ENCODE data around the gene TEKT1.
"Not testable (repeated sequence)": the region's sequence is repeated elsewhere in the genome, so short reads cannot be mapped to it uniquely, and the experiment has no call there.

The TEKT1 gene

DNA sequence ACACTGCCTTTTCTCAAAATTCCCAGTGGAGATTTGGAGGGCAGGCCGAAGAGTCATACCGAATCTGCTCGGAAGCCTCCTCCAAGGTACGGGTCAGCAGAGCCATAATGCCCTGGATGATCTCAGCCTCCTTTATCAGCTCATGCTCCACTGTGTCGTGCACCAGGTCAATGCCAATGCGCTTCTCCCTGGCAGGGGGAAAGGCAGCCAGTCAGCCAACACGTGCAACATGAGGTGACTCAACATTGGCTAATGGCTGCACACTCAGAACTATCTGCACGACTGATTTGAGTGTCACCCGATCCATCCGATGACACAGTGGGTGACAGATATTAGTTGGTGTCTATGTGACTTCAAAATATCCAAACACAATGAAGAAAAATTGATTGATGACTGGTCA, 15.8 kb downstream of the TEKT1 start:
- no peak for DNase-seq

DNA sequence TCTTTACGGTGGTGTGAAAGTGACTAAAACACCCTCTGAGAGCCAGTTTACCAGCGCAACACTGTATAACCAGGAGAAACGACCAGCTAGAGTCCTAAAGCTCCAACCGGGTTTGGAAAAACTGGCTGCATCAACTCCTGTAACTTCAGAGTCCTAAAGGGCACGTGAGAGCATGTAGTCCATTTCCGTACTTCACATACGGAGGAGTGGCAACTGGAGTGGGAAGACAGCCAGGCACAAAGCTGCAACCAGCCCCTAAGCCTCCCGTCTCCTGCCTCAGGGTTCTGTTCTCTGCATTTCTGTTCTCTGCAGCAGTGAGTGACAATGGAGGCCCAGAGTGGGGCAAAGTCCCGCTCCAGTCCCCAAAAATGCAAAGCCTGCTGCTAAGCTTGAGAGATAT, 19.2 kb downstream of the TEKT1 start:
- no peak for DNase-seq

DNA sequence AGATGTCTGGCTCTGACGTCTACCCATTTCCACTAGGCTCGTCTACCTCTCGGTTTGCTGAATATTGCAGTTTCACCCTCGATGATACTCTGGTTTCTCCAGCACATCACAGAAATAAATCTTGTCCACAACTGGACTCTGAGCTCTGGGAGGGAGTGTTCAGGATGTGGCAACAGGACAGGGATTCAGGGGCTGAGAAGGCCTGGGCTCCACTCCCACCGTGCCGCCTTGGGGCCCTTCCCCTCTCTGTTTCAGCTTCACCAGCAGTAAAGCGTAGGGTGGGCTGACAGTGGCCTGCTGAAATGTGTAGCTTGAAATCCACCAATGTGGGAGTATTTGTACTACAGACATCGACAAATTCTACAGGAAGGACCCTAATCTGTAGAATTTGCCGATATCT, 20.0 kb downstream of the TEKT1 start:
- DNase-seq: no peak

DNA sequence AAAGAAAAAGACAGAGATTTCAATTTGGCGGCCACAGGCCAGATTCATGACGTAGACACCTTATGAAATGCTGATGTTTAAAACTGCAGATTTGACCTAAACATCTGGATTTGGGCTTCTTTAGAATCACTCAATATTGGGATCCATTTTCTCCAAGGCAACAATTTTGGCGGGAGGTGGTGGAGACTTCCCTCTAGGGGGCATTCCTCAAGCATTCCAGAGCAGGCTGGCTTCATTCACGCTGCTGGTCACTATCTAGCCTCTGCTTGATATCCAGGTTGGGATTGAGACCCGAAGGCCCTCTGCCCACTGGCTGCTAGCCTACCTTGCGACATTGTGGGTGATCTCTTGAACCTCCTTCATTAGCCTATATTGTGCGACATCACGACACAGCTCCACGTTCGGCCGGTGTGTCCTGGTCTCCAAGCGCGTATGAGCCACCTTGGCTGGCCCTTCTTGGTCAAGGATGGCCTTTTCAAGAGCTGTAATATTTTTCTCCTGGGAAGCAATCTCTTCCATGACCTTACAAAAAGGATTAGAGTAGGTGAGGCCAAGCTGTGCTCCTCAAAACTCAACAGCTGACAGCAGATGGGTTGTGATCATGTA, 31.0 kb downstream of the TEKT1 start:
- DNase-seq: no peak

DNA sequence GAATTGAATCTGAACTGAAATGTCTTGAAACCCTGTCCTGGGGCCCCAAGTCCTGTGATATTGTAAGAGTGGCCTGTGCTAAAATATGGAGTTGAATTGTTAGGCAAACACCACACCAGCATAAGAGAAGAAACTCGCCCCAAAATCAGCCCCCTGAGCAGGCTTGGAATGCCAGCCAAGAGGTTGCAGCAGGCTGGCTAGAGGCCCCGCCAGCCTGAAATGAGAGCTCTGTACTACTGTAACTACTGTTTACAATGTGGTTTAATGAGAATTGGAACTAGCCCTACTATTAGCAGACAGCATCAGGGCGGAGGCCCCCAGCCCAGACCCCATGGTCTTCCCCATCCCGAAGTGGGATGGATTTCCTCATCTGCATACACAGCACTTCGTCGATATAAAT, 31.8 kb downstream of the TEKT1 start:
- no peak for DNase-seq

DNA sequence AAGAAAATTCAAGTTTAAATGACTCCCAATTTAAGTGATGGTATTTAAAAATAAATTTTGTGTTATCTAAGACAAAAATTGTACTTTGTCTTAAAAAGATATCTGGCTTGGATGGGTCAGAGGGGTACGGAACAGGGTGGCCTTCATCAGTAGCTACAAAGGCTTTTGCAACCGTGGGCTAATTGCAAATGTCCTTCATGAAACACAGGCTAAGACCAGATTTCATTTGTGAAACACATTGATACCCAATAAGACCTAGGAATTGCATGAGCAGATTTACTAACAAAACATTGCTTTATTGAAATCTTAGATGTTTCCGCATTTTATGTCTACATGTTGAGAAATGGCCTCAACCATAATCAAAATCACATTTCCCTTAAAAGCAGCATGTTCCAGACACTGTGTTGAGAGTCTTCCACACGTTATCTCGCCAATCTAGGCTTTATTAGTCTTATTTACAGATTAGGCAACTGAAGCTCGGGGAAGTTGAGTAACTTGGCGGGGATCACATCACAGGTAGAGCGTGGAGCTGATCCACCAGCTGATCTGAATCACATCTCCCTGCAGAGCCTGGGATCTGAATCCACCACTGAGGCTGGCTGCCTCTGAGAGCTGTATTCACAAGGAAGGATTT, 33.7 kb downstream of the TEKT1 start:
- DNase-seq: no peak

DNA sequence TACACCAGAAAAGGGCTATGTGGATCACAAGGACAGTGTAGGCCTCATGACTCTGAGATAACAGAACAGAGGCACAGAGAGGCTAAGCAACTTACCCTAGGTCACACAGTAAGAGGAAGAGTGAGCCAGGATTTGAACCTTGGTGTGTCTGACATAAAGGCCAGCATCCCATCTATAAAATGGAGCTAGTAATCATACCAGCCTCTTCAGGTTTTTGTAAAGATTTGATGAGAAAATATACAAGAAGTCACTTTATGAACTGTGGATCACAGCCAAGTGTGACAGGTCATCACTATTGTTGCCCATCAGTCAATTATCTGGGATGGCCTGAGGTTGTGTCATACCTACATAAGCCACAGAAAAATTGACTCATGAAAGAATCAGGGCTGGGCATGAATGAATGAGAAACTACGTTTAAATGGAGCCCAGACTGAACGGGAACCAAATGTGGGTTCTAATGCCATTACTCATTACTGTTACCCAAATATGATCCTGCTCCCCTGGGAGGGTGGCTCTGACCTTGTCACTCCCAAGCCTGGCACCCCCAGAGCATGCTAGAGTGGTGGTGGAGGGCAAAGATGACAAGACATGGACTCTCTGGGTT, 34.5 kb downstream of the TEKT1 start:
- DNase-seq: no peak

DNA sequence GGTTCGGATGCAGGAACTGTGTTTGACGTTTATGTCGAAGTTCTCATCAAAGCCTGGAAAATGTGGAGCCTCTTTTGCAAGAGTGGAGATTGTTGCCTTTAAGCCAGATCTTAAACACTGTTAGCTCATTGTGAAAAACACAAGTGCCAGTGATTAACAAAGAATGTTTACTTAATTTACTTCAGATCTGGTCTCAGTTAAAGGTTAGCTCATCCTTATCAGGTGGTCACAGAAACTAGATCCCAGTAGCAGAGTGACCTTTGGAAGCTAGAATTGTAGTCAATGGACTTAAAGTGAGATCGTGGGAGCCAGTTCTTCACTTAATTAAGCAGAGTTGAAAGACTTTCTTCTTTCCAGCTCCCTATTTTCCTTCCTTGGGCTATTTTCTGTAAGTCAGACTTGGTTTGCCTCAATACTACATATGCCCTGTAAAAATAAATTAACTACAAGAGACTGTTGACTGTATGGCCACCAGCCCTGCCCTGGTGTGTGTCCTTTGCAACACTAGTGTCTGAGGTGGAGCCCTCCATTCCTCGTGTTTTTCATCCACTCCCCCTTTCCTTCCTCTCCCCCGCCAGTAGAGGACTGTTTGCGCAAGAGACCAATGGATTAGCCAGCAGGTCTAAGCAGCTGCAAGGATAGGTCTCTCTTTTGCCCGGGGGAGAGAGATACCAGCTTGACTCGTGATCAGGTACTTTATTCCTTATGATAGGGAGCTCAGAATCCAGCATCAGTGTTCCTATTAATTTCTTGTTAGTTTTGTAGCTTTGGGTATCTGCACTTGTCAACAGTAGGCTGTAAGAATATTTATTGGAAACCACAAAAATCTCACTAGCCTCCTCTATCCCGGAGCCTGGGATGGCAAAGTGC, 35.3 kb downstream of the TEKT1 start:
- DNase-seq: no peak

DNA sequence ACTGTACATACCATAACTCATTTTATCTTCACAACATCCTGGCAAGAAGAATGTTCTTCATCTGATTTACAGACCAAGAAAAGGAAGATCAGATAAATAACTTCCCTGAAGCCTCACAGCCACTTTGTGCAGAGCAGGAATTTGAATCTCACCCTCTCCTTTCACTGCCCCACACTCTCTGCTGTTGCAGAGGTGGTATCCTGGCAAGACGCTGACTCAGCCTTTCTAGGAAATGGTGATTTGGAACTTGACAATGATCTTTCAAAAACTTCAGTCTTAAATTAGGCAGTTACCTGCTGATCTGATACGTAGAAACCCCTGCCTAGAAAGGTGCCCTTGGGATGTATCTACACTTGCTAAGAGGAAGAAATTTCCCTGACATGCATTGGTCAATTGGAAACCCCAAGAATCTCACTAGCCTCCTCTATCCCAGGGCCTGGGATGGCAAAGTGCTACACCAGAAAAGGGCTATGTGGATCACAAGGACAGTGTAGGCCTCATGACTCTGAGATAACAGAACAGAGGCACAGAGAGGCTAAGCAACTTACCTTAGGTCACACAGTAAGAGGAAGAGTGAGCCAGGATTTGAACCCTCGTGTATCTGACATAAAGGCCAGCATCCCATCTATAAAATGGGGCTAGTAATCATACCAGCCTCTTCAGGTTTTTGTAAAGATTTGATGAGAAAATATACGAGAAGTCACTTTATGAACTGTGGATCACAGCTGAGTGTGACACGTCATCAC, 37.6 kb downstream of the TEKT1 start:
- DNase-seq: no peak

DNA sequence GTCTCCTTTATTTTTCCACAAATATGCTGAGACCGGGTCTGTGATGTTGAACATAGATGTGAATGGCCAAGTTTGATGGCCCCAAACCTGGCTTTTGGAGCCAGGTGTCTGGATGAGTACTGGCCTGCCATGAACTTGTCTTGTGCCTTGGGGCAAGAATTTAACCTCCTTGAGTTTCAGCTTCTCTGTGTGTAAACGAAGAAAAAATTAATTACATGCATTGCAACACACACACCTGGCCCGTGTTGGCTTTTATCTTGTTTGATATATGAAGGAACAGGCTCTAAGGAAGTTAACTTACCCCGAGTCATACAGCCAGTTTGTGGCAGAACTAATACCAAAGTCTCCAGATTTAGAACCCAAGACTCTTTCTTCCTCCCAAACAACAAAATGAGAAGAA, 42.4 kb downstream of the TEKT1 start:
- DNase-seq: no peak

DNA sequence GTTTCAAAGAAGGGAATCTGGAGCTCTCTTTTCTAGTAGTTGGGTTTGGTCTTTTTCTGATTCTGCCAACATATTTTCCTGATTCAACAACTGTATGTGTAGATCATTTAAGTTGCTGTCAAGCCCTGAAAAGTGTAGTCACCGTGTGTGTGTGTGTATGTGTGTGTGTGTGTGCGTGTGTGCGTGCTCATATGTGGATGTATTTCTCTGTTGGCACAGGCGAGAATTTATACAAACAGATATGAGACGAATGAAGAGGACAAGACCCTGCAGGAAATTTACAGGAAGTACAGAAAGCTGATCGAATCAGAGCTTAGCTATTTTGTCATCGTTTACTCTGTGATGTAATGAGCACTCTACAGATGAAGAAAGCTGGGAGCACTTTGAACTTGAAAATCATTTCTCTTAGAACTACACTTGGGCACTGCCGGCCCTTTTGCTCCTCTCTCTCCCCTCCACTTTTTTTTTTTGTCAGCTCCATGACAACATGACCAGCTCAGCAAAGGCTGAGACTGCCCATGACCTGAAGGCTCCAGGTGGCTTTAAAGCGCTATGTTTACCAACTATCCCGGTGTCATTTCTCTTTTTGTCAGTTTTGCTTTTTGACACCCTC, 44.3 kb downstream of the TEKT1 start:
- DNase-seq: no peak

DNA sequence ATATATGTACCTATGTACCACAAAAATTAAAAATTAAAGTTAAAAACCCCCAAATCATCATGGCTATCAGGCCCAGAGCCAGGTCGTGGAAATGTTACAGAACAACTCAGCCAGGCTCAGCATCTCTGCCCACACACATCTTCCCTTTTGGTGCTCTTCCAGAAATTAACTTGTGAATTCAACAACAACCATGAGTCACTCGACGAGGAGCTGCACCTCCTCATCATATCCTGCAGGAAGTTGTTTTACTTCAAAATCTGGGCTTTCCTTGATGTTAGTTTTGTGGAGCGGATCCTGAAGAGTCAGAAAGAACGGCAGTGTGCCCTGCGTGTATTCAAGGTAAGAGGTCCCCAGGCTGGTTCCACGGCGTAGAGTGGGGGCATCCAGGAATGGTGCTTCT, 44.9 kb downstream of the TEKT1 start:
- DNase-seq: no peak

DNA sequence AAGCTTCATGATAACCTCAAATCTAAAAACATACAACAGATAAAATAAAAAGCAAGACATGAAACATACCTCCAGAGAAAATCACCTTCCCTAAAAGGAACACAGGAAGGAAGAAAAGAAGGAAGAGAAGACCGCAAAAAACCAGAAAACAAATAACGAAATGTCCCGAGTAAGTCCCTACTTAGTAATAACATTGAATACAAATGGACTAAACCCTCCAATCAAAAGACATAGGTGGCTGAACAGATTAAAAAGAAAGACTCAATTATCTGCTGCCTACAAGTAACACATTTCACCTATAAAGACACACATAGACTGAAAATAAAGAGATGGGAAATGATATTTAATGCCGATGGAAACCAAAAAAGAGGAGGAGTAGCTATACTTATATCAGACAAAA, 49.3 kb downstream of the TEKT1 start:
- no peak for DNase-seq

DNA sequence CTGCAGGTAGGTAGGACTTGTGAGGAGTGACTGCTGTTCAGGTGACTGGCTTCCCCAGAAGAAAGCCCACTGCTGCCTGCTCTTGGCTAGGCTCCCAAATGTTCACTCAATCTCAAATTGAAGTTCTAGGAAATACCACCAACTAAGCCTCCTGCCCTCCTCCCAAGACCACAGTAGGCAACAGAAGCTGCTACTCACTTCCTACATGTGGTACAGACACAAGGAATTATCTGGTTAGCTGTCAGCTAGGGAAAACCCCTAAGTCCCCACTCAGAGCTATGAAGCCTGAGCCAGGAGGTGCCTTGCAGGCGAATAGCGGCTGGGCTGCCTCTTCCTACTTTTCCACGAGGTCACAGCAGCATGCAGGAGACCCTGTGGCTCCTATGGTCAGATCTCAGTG, 50.6 kb downstream of the TEKT1 start:
- no peak for DNase-seq

DNA sequence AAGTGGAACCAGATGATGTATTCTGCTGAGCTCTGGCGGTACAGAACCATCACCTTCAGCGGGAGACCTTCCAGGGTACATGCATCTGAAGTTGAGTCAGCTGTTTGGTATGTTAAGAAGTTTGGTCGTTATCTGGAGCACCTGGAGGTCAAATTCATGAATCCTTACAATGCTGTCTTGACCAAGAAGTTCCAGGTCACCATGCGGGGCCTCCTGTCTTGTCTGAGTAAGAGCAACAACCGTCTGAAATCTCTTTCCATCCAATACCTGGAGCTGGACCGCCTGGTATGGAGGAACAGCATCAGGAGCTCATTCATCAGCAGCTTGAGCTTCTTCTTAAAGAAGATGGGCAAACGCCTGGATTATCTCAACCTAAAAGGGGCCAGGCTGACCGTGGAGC, 51.5 kb downstream of the TEKT1 start:
- no peak for DNase-seq

DNA sequence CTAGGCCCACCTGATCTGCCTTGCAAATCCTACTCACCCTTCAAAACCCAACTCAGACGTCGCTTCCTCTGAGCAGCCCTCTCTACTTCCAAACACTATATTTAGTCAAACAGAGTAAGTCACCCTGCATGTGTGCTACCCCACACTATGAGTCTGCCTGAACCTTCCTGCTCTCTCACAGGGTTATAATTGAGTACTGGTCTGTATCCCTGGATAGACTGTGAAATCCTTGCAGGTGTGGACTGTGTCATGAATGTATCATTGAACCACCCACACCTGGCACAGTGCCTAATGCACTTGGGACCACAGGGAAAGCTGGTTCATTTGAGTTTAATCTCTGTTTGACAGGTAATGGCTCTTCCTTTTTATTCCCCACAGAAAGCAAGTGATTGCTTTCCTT, 52.1 kb downstream of the TEKT1 start:
- DNase-seq: no peak

DNA sequence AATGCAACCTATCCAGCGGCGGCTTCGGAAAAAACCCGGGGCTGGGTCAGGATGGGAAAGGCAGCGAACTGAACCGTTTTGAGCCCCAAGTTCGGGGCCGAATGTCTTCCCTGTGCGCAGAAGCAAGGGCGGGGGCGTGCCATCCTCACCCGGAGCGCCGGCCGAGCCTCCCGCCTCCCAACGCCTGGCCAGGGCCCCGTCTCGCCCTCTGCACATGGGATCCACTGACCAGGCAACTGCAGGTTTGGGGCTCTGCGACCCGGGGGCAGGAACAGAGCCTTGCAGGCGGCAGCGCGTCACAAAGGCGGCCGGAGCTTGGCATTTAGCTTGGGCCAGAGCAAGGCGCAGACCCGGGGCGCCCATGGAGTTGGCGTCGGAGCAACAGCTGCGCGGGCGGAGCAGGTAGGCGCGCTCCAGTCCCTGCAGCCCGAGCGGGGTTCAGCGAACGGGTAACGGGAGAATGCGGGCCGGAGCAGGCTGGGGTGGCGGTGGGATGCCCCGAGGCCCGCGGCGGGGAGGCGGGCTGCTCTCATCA, 55.6 kb downstream of the TEKT1 start, which contains the start of gene FBXO39:
Gene FBXO39 (plus strand): TSS at position 345 of the 535 bp plus-strand sequence. CDS start 3,654 bp downstream, outside the sequence.
- DNase-seq: no peak

DNA sequence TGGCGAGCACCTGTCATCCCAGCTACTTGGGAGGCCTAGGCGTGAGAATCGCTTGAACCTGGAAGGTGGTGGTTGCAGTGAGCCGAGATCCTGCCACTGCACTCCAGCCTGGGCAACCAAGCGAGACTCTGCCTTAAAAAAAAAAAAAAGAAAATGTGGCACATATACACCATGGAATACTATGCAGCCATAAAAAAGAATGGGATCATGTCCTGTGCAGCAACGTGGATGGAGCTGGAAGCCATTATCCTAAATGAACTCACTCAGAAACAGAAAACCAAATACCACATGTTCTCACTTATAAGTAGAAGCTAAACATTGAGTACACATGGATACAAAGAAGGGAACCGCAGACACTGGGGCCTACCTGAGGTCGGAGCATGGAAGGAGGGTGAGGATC, 56.6 kb downstream of the TEKT1 start:
- not testable (repeated sequence) for DNase-seq

DNA sequence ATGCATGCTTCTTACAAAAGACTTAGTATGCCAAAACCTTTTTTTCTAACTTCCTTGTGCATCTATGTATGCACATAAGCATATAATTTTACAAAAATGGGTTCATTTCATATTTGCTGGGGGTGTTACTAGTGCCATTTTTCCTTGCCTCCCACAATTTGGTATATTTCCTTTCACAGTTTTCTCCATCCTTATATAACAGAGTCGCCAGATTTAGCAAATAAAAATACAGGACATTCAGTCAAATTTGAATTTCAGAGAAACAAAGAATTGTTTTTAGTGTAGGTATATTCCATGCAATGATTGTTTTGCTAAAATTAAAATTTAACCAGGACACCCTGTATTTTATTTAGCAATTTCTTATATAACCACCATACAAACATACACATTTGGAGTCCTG, 59.5 kb downstream of the TEKT1 start:
- no peak for DNase-seq

DNA sequence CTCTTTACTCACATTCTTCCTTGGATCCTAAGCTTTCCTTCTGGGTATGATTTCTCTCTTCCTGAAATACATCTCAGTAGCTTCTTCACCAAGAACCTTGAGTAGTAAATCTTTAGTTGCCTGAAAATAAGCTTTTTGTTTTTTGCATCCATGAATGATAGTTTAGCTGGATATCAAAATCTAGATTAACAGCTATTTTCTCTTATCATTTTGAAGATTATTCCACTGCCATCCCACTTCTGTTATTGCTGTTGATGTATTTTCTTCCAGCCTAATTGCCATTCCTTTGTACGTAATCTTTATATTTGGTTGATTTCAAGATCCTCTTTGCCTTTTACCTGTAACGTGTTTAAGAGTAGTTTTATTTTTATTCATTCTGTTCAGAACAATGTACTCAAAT, 63.1 kb downstream of the TEKT1 start:
- DNase-seq: no peak

DNA sequence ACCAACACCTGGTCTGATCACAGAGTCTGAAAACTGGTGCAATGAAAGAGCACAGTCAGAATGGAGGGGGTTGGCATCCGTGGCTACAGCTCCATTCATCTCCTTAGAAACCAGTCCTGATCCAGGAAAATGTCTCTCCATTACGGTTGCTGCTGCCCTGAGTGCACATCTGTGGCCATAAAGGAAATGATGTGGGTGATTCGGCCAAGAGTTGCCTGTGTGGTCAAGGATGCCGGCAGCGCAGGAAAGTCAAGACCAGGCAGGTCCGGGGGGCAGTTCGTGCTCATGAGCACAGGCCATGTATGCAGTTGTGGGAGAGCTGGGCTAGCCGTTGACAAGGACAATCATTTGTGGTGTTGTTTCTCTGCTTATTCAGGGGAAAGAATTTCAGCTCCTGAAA, 69.8 kb downstream of the TEKT1 start:
- DNase-seq: no peak

DNA sequence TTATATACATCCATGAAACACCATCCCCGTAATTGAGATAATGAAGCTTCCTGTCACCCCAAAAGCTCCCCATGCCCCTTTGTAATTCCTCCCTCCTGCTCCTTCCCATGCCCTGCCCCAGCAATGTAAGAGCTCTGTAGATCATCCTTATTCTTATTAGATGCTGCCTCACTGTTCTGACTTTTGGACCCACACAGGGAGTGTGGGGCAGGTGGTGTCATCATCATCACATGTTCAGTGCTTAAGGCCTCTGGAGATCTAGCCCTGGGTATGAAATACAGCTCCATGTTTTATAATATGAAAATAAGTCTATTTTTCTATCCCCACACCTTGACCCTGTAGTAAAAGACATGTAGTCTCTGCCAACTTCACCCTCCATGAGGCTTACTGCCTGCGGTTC, 73.8 kb downstream of the TEKT1 start:
- no peak for DNase-seq

All from hematopoietic multipotent progenitor cell treated with erythropoietin and hydrocortisone succinate and interleukin-3 and kit ligand, for 8 days (in vitro differentiated cells).